HG03196 (cell line): ENCODE results near the gene NLRP1.

Experiments used
- ATAC-seq: cut with Tn5 transposase; IDR thresholded peaks from one replicate; pipeline ENCODE4 v1.9.1; 2021; ENCODE audit not compliant: unreplicated experiment

The NLRP1 gene

GRCh38 chr17:5480962-5481361, 103.3 kb downstream of the NLRP1 start:
- no peak for ATAC-seq

DNA sequence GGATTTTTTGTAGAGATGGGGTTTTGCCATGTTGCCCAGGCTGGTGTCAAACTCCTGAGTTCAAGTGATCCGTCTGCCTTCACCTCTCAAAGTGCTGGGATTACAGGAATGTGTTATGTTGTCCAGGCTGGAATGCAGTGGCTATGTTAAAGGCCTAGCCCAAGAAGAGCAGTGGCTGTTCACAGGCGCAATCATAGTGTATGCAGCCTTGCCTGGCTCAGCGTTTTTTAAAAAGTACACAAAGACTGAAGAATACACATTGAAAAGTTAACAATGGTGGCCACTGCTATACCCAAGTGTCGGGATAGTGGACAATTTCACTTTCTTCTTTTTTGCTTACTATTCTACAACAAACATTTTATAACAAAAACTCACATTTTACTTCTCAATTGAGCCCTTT, 105.3 kb downstream of the NLRP1 start:
- ATAC-seq, result no peak

DNA sequence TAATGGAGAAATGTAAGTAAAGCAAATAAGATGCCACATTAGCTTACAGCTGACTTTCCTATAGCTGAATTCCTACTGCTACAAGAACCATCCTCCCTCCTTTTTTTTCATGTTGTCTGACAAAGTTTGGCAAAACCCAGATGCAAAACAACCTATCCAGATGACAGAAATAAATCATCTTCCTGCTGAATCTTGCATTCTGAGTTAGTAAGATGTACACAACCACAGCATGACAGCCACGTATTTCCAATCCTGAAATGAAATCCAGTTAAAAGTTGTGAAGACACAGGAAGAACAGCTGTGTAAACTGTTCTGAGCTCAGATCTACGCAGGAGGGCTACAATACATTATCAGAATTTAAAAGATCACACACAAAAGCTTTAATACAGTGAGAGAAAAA, 110.4 kb downstream of the NLRP1 start:
- ATAC-seq, result no peak

- no peak for ATAC-seq
These were observed 111.8 kb downstream of the NLRP1 start for GRCh38 chr17:5472511-5472910.

DNA sequence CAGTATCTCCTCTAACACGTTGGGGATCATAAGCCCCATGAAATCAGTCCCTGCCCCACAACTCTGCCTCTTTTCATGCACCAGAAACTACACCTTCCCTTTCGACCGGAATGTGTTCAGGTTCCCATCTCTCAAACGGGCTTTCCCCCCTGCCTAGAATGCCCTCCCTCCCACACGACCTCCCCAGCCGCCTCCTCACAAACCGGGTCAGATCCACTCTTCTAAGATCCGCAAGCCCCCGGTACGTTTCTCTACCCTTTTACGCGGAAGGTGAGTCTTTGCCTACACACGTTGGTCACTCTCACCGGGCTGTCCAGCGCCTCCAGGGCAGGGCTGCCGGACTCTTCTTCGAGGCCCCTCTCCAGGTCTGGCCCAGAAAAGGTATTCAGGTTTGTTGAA, 116.2 kb downstream of the NLRP1 start:
- ATAC-seq, result peak; percentile 4

- ATAC-seq, result no peak
These were observed 116.9 kb downstream of the NLRP1 start for GRCh38 chr17:5467416-5467815.

GRCh38 chr17:5466295-5466694, 118.0 kb downstream of the NLRP1 start:
- ATAC-seq, result no peak

DNA sequence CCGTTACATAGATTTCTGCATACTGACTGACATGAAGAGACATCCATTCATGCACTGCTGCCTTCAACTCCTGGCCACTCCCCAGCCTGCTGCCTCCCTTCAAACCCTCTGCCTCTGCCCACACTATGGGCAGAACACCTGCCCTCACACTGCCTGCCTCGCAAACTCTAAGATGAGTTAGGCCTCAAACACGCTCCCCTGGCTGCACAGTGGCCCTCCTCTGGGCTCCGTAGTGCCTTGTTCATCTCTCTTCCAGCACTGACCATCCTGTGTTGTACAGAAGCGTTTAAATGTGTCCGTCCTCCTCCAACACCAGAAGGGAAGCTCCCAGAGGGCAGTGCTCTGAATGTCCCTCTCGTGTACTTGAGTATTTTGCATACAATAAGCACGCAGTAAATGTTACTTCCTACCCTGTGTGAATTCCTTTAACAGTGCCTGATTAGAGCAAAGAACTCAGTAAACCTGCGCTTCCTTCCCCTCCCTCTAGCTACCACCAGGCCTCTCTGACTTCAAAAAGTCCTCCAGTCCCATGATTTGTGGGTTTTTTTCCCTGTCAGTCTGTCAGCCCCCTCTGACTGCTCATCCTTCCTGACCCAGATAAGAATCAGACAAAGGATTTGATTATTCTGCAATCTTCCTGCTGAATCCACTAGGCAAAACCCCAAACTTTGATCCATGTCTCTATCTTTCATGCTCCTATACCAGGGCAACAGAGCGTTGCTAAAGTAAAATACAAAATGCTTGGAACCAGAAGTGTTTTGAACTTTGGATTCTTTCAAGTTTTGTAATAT, 119.4 kb downstream of the NLRP1 start:
- no peak for ATAC-seq
